ENCODE data around the gene SKAP1.

The SKAP1 gene

GRCh38 chr17:48163809-48164208, 266.2 kb downstream of the SKAP1 start:
- Histone ChIP-seq H3K4me3 (ENCODE audit: low read depth, low read length) (no peak overlapping the region), H3K4me1 (peaks cover 11% of the 10 kb centered on the region), H3K36me3 (no peaks in the 10 kb centered on the region), H3K9me3 (no peaks in the 10 kb centered on the region; the same call in 1 of the 2 replicates), H3K27me3 (peaks cover 47% of the 10 kb centered on the region)
- DNase-seq = no peak
- TF ChIP-seq CTCF (IDR thresholded peaks at IDR 0.05; ENCODE audit: low read depth, low read length) = peak; percentile 19

- Histone ChIP-seq H3K4me3 (ENCODE audit: low read depth, low read length) (peak overlapping the region; percentile 27; the same call in 1 of the 2 replicates), H3K9me3 (no peaks in the 10 kb centered on the region; the same call in 1 of the 2 replicates), H3K36me3 (no peaks in the 10 kb centered on the region), H3K27me3 (peaks cover 39% of the 10 kb centered on the region), H3K4me1 (peaks cover 11% of the 10 kb centered on the region)
- DNase-seq = peak; percentile 49
- TF ChIP-seq CTCF (IDR thresholded peaks at IDR 0.05; ENCODE audit: low read depth, low read length) = no peak
Measured at GRCh38 chr17:48162946-48163506, 267.0 kb downstream of the SKAP1 start.

GRCh38 chr17:48162306-48162934, 267.6 kb downstream of the SKAP1 start:
- Histone ChIP-seq H3K36me3 (no peaks in the 10 kb centered on the region), H3K4me3 (ENCODE audit: low read depth, low read length) (no peak overlapping the region), H3K4me1 (peaks cover 11% of the 10 kb centered on the region), H3K9me3 (no peaks in the 10 kb centered on the region), H3K27me3 (peaks cover 33% of the 10 kb centered on the region)
- TF ChIP-seq CTCF (IDR thresholded peaks at IDR 0.05; ENCODE audit: low read depth, low read length) = no peak
- DNase-seq = no peak

- TF ChIP-seq CTCF (IDR thresholded peaks at IDR 0.05; ENCODE audit: low read depth, low read length) = no peak
- H3K9me3 ChIP-seq = no peaks in the 10 kb centered on the region
- H3K4me3 ChIP-seq (ENCODE audit: low read depth, low read length) = no peak overlapping the region
- peaks cover 11% of the 10 kb centered on the region for H3K4me1 ChIP-seq
- no peak for DNase-seq
- H3K36me3 ChIP-seq = no peaks in the 10 kb centered on the region
- peaks cover 24% of the 10 kb centered on the region for H3K27me3 ChIP-seq
Measured at GRCh38 chr17:48161127-48161905, 268.7 kb downstream of the SKAP1 start.

- no peak for TF ChIP-seq CTCF (IDR thresholded peaks at IDR 0.05; ENCODE audit: low read depth, low read length)
- peaks cover 24% of the 10 kb centered on the region for H3K27me3 ChIP-seq
- no peak for DNase-seq
- peaks cover 11% of the 10 kb centered on the region for H3K4me1 ChIP-seq
- H3K9me3 ChIP-seq = no peaks in the 10 kb centered on the region
- H3K4me3 ChIP-seq (ENCODE audit: low read depth, low read length) = no peak overlapping the region
- no peaks in the 10 kb centered on the region for H3K36me3 ChIP-seq
Measured at GRCh38 chr17:48160177-48161081, 269.6 kb downstream of the SKAP1 start.

All from BE2C (cell line).